Activated T-cell treated with anti-CD3 and anti-CD28 coated beads, Interleukin-2, amount 50 U/mL, for 4 hours (primary cell): Measurements from ENCODE around the gene GPR32. TPM values are rescaled to one million over a fixed set of nuclear protein-coding genes. Genes with fewer than 3 reads are reported as not detected.

ENCODE experiments used
- ATAC-seq, 2 donors: fragments of 200-7000 bp; cut with Tn5 transposase; one replicate each; pipeline ENCODE4 v1.10.0; 2021
- DNase-seq: peaks from one replicate; pipeline ENCODE4 v3.0.0-alpha.2; 2020
- H3K27me3 Mint-ChIP-seq: one replicate; pipeline ENCODE4 v1.8.0; 2021; ENCODE audit warnings: low read depth, mixed read lengths
- H3K36me3 Mint-ChIP-seq: one replicate; pipeline ENCODE4 v1.8.0; 2022; ENCODE audit warnings: mixed read lengths; ENCODE audit not compliant: insufficient read depth
- H3K4me1 Mint-ChIP-seq: one replicate; pipeline ENCODE4 v1.8.0; 2021; ENCODE audit warnings: low read depth, mixed read lengths
- H3K4me3 Mint-ChIP-seq: one replicate; pipeline ENCODE4 v1.8.0; 2021; ENCODE audit warnings: mild to moderate bottlenecking, moderate library complexity, mixed read lengths
- H3K9me3 Mint-ChIP-seq: one replicate; pipeline ENCODE4 v1.8.0; 2021; ENCODE audit warnings: mixed read lengths
- total RNA-seq, 3 donors: library from RNA; stranded (reverse); gene quantifications; one replicate each; pipeline ENCODE4 v1.2.1, GENCODE V29; 2021

GPR32 gene
- total RNA-seq, 3 donors from 2014 or later = not detected

DNA sequence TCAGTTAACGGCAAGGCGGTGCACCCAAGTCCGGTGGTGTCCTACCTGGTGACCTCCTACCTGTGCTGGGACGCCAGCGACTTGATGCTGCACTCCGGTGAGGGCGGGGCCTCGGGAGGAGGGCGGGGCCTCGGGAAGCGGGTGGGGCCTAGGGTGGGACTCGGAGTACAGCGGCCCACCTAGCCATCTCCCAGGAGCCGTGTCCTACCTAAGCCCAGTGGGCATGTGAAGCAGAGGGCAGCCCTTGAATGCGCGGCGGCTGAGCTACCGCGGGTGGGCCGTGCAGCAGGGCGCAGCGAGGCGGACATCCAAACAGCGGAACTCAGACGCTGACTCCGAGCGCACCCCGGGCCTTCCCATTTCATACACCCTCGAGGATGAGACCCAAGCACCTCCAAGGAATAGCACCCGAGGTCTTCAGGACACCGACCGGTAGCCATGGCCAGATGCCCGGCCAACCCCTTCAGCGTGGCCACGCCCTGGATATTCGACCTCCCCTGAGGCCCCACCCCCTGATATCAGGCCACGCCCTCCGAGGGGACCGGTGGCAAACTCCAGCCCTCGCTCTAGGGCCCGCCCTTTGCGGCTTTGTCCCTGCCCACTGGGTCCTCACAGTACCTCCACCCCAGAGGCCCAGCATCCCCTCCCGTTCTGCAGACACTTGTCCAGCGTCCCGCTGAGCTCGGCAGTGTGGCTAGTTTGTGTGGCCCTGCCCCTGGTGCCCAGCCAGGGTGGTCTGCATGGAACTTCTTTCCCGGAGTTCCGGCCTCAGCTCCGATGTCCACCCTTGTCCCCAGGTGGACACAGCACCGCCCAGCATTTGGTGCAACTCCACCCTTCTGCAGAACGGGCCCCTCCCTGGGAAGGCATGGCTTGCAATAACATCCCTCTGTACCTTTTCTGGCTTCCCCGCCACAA, 47.9 kb downstream of the GPR32 start:
- Mint-ChIP-seq H3K27me3 (peaks cover 73% of the 10 kb centered on the region), H3K4me1 (peaks cover 37% of the 10 kb centered on the region), H3K4me3 (peak overlapping the region; percentile 74), H3K9me3 (no peaks in the 10 kb centered on the region), H3K36me3 (no peaks in the 10 kb centered on the region)
- ATAC-seq (peak; percentile 35 to 42), DNase-seq (peak; percentile 19)

DNA sequence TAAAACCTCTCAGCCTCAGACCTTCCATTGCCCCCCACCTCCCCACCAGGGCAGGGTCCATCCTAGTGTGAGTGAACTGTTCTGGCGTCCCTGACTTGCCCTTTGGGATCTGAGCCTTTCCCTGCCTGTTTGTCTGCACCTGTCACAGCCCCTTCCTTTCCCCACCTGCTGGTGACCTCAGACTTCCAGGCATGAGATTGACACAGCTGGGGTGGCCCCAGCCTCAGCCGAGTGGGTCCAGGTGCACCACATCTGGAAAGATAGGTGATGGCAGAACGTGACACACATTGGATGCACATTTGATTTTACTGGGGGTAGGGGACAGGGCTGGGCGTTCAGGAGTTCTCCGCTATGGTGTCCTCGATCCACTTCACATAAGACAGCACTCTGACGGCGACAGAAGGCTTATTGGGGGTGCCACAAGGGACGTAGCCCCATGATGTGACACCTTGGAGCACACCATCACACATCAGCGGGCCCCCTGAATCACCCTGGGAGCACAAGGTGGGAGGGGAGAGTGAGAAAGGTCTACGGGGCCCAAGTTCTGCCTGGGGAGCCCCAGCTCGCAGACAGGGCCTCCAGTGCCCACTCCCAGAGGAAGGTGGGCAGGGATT, 48.7 kb downstream of the GPR32 start:
- peak overlapping the region; percentile 74 for H3K4me3 Mint-ChIP-seq
- ATAC-seq (no peak), DNase-seq (no peak)
- peaks cover 37% of the 10 kb centered on the region for H3K4me1 Mint-ChIP-seq
- H3K9me3 Mint-ChIP-seq = no peaks in the 10 kb centered on the region
- H3K27me3 Mint-ChIP-seq = peaks cover 76% of the 10 kb centered on the region
- H3K36me3 Mint-ChIP-seq = no peaks in the 10 kb centered on the region

DNA sequence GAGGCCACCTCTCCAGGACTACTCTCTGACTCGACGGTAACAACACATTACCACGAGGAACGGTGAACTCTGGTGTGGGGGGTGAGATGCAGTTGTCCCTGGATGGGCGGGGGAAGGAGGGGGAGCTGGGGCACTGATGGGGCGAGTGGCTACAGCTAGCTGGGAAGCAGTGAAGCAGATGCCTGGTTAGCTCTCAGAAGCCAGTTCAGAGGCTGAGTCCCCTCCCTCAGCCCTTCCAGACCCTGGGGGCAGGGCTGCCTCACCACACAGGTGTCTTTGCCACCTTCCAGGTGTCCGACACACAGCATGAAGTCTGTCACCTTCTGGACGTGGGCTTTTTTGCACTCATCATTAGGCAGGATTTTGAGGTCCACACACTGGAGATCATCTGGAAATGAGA, 49.4 kb downstream of the GPR32 start:
- DNase-seq (no peak), ATAC-seq (no peak)
- no peaks in the 10 kb centered on the region for H3K9me3 Mint-ChIP-seq
- no peak overlapping the region for H3K4me3 Mint-ChIP-seq
- no peaks in the 10 kb centered on the region for H3K36me3 Mint-ChIP-seq
- peaks cover 73% of the 10 kb centered on the region for H3K27me3 Mint-ChIP-seq
- peaks cover 37% of the 10 kb centered on the region for H3K4me1 Mint-ChIP-seq

DNA sequence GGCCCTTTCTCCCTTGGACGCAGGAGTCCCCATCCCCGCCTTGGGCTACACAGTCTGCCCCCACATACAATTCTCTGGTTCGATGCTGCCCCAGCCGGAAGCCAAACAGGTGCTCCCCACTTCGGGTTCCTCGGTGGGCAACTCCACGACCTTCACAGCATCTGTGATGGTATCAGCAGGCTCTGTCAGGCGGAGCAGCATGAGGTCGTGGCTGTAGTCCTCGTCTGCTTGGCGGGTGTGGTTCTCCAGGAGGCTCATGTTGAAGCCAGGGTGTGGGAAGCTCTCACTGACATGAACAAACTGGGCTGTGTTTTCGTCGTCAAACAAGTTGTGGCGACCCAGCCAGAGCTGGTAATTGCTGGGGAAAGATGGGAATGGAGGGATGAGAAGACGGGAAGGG, 49.8 kb downstream of the GPR32 start:
- Mint-ChIP-seq H3K4me1 (peaks cover 37% of the 10 kb centered on the region), H3K9me3 (no peaks in the 10 kb centered on the region), H3K4me3 (no peak overlapping the region), H3K27me3 (peaks cover 73% of the 10 kb centered on the region), H3K36me3 (no peaks in the 10 kb centered on the region)
- no peak for ATAC-seq
- DNase-seq = no peak

DNA sequence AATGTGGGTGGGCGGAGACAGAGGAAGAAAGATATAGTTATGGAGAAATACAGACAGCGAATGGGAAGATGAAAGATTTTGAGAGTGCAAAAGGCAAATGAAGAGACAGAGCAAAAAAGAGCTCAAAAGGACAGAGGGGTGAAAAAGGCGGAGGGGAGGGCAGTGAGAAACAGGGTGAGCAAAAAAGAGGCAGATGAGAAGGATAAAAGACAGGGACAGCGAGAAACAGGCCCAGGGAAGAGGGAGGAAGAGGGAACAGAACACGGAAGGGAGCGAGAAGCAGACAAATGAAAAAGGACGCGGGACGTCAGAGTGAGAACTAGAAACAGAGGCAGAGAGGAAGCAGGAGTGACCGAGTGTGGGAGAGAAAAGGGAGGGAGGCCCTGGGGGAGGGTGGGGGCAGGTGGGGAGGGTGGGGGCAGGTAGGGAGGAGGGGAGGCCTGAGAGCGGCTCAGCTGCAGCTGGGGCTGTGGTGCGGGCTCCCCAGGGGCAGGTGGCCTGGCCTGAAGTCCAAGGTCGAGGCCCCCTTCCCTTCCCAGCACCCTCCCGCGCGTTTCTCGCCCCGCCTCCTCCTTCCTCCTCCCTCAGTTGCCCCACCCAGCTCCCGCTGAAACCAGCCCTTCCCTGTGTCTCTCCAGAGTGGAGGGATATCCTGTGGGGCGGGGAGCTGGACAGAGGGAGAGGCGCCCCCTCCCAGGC, 50.4 kb downstream of the GPR32 start:
- H3K36me3 Mint-ChIP-seq = no peaks in the 10 kb centered on the region
- no peak for ATAC-seq
- H3K4me1 Mint-ChIP-seq = peaks cover 37% of the 10 kb centered on the region
- DNase-seq = no peak
- H3K9me3 Mint-ChIP-seq = no peaks in the 10 kb centered on the region
- H3K4me3 Mint-ChIP-seq = peak overlapping the region; percentile 1
- peaks cover 69% of the 10 kb centered on the region for H3K27me3 Mint-ChIP-seq

DNA sequence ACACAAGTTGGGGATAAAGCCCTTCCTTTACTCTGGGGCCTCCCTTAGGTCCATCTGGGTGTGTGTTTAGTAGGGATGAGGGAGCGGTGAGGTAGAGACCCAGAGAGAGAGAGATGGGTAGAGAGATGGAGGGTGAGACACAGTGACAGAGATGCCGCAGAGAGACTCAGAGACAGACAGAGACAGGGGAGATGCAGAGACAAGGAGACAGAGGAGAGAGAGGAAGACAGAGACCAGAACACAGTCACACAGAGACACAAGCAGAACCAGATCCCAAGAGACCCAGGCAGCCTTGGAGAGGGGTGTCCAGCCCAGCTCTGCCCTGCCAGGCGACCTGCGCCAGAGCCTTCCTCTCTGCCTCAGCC, 51.0 kb downstream of the GPR32 start:
- Mint-ChIP-seq H3K4me1 (peaks cover 36% of the 10 kb centered on the region), H3K27me3 (peaks cover 66% of the 10 kb centered on the region), H3K4me3 (no peak overlapping the region)

More for the DNA sequence above, 51.0 kb downstream of the GPR32 start:
- Mint-ChIP-seq H3K9me3 (no peaks in the 10 kb centered on the region), H3K36me3 (no peaks in the 10 kb centered on the region)
- ATAC-seq = no peak
- no peak for DNase-seq

Other genes with a start within 250 kb of the GPR32 start
- not detected for gene LRRC4B, start 202.0 kb upstream of the GPR32 start, total RNA-seq
- 1 to 10 TPM in 1 of 3 donors, under 1 TPM in 2; 0.35 to 1.2 (median 0.66) TPM for gene SYT3, start 130.6 kb upstream of the GPR32 start, total RNA-seq
- gene C19orf81, start 121.0 kb upstream of the GPR32 start, total RNA-seq = under 1 TPM in 1 of 3 donors, not detected in 2; 0.95 TPM
- gene SHANK1, start 50.7 kb upstream of the GPR32 start, total RNA-seq = under 1 TPM in 1 of 3 donors, not detected in 2; 0.03 TPM
- gene CLEC11A, start 47.1 kb upstream of the GPR32 start, total RNA-seq = 1 to 10 TPM in 2 of 3 donors, under 1 TPM in 1; 0.52 to 1.4 (median 1.4) TPM
- not detected for gene ACP4, start 20.0 kb downstream of the GPR32 start, total RNA-seq
- gene KLK1, start 53.3 kb downstream of the GPR32 start, total RNA-seq = 1 to 10 TPM in 1 of 3 donors, under 1 TPM in 2; 0.58 to 1.1 (median 0.71) TPM
- not detected for gene KLK15, start 63.1 kb downstream of the GPR32 start, total RNA-seq
- not detected for gene KLK3, start 84.5 kb downstream of the GPR32 start, total RNA-seq
- not detected for gene KLK2, start 103.0 kb downstream of the GPR32 start, total RNA-seq
- gene KLK4, start 140.9 kb downstream of the GPR32 start, total RNA-seq = not detected
- not detected for gene KLK5, start 182.6 kb downstream of the GPR32 start, total RNA-seq
- not detected for gene KLK6, start 199.1 kb downstream of the GPR32 start, total RNA-seq
- gene KLK7, start 213.5 kb downstream of the GPR32 start, total RNA-seq = not detected
- not detected for gene KLK8, start 231.1 kb downstream of the GPR32 start, total RNA-seq
- gene KLK10, start 249.2 kb downstream of the GPR32 start, total RNA-seq = not detected